ENCODE data around the gene CFAP251. TPM values are rescaled to one million over a fixed set of nuclear protein-coding genes. Genes with fewer than 3 reads are reported as not detected.

CFAP251 gene
- total and polyA plus RNA-seq, 3 donors from 2014 or later = 29.0 to 56.1 (median 41.5) TPM

DNA sequence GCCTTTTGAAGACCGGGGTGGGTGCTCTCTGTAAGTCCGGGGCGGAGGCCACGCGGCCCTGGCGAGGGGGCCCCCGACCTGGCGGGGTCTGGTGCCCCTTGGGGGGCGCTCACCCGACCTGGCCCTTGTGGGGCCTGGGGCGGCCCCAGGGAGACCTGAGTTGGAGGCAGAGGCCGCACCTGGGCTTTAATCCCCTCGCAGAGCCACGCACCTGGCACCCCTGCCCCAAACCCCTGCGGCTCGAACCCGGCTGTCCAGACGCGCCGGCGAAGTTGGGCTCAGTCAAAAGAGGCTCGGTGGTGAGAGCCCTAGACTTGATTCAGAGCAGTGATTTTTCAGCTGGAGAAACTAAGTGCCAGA lies 267 bp downstream of the CFAP251 start:
- intact Hi-C loops (cut with DNase I; ENCODE audit: low total_unique reads) = no loop called here
- H3K4me1 ChIP-seq = peaks cover 3% of the 10 kb centered on the region
- H3K4me3 ChIP-seq = peak overlapping the region; percentile 52 to 59
- no peaks in the 10 kb centered on the region for H3K27me3 ChIP-seq
- WGBS, 2 donors = 62 to 67% methylated on average over 9 to 12 of the region's 22 CpGs
- no peaks in the 10 kb centered on the region for H3K36me3 ChIP-seq (ENCODE audit: low read depth, missing control alignments)
- DNase-seq = no peak
- TF ChIP-seq POLR2A (IDR thresholded peaks at IDR 0.05) (no peak), CTCF (IDR thresholded peaks at IDR 0.05) (no peak)
- no peaks in the 10 kb centered on the region for H3K9me3 ChIP-seq
- peak overlapping the region in 1 of 2 donors; percentile 24 for H3K27ac ChIP-seq

DNA sequence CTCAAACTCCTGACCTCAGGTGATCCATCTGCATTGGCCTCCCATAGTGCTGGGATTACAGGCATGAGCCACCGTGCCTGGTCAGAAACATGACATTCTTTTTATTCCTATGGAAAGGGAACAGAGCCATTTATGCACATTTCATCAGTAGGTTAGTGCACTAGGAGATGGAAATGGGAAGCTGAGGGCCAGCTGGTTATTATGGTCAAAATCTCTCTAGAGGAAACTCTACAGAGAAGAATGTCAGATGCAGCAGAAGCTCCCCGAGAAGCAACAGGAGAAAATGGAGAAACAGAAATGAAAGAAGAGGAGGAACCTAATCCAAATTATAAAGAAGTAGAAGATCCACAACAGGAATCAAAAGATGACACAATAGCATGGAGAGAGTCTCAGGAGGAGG lies 2.7 kb downstream of the CFAP251 start:
- H3K27me3 ChIP-seq = no peaks in the 10 kb centered on the region
- no peaks in the 10 kb centered on the region for H3K36me3 ChIP-seq (ENCODE audit: low read depth, missing control alignments)
- H3K27ac ChIP-seq = no peak overlapping the region
- intact Hi-C loops (cut with DNase I; ENCODE audit: low total_unique reads) = loop anchor here (10.0 kb wide), 1 partner anchor 104 kb away; the partner anchor contains the start of gene BCL7A
- no peak overlapping the region for H3K4me3 ChIP-seq
- WGBS, 2 donors = 79 to 80% methylated on average over 2 of the region's 2 CpGs
- no peak for TF ChIP-seq POLR2A (IDR thresholded peaks at IDR 0.05)
- no peak for TF ChIP-seq CTCF (IDR thresholded peaks at IDR 0.05)
- DNase-seq = no peak
- H3K4me1 ChIP-seq = peaks cover 7% of the 10 kb centered on the region
- H3K9me3 ChIP-seq = no peaks in the 10 kb centered on the region

DNA sequence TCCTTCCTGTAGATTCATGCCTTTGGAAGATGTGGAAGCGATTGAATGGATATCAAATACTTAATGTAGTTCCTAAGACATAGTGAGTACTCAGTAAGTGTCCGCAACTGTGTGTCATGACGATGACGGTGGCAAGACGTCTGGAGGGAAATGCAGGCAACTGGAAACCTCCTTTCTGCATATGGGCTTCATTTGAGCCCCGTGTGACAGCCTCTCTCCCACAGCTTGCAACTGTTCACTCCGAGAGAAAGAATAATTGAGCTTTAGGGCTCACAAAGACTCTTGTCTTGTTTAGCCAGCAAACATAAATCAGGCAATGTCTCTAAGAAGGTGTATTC lies 6.9 kb downstream of the CFAP251 start:
- H3K36me3 ChIP-seq (ENCODE audit: low read depth, missing control alignments) = no peaks in the 10 kb centered on the region
- H3K4me1 ChIP-seq = peaks cover 7% of the 10 kb centered on the region
- H3K27me3 ChIP-seq = no peaks in the 10 kb centered on the region
- no peaks in the 10 kb centered on the region for H3K9me3 ChIP-seq
- TF ChIP-seq POLR2A (IDR thresholded peaks at IDR 0.05) = no peak
- TF ChIP-seq CTCF (IDR thresholded peaks at IDR 0.05) = no peak
- intact Hi-C loops (cut with DNase I; ENCODE audit: low total_unique reads) = loop anchor here (10.0 kb wide), 1 partner anchor 99 kb away; the partner anchor contains the start of gene BCL7A
- no peak overlapping the region for H3K4me3 ChIP-seq
- no peak for DNase-seq
- peak overlapping the region; percentile 5 to 77 for H3K27ac ChIP-seq
- WGBS, 2 donors = 47 to 50% methylated on average over 7 of the region's 7 CpGs

DNA sequence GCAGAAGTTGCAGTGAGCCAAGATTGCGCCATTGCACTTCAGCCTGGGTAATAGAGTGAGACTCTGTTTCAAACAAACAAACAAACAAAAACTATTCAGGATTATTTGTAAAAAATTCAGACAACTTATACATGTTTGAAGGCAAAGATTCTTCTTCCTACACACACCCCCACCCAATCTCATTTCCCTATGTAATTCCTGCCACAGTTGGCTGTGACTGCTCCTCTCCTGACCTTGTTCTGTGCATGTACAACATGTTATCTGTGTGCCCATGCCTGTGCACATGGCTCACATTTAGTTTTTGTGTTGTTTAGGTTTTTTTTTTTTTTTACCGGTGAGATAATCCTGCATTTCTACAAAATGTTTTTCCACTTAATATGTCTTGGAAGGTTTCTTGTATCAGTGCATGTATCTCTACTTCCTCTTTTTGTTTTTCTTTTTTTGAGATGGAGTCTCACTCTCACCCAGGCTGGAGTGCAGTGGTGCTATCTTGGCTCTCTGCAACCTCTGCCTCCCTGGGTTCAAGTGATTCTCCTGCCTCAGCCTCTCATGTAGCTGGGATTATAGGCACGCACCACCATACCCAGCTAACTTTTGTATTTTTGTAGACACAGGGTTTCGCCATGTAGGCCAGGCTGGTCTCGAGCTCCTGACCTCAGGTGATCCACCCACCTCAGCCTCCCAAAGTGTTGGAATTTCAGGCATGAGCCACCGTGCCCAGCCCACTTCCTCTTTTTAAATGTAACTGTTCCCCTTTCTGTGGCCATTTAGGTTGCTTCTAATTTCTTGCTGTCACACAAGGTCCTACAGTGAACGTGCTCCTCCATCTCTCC lies 8.7 kb downstream of the CFAP251 start:
- no peak overlapping the region for H3K27ac ChIP-seq
- H3K27me3 ChIP-seq = no peaks in the 10 kb centered on the region
- no peak for TF ChIP-seq POLR2A (IDR thresholded peaks at IDR 0.05)
- no peak for TF ChIP-seq CTCF (IDR thresholded peaks at IDR 0.05)
- 86 to 89% methylated on average over 7 of the region's 7 CpGs for WGBS, 2 donors
- H3K4me3 ChIP-seq = no peak overlapping the region
- no peaks in the 10 kb centered on the region for H3K36me3 ChIP-seq (ENCODE audit: low read depth, missing control alignments)
- peaks cover 7% of the 10 kb centered on the region for H3K4me1 ChIP-seq
- H3K9me3 ChIP-seq = no peaks in the 10 kb centered on the region
- DNase-seq = no peak
- intact Hi-C loops (cut with DNase I; ENCODE audit: low total_unique reads) = loop anchor here (10.0 kb wide), 1 partner anchor 98 kb away; the partner anchor contains the start of gene BCL7A
